NCI-H2029 (cell line): Measurements from ENCODE around the gene GNAZ.
A peak's percentile ranks its signal among the peaks of the same experiment; 100 is the strongest.
"Not testable (repeated sequence)": the region's sequence is repeated elsewhere in the genome, so short reads cannot be mapped to it uniquely, and the experiment has no call there.

Source experiments
- DNase-seq: peaks from one replicate; lab custom pipeline; 2025; lab: John Stamatoyannopoulos, UW

GNAZ gene

GRCh38 chr22:23133922-23134321, 63.6 kb downstream of the GNAZ start:
- DNase-seq, result no peak

GRCh38 chr22:23136991-23137390, 66.7 kb downstream of the GNAZ start:
- not testable (repeated sequence) for DNase-seq

GRCh38 chr22:23137468-23137867, 67.1 kb downstream of the GNAZ start:
- no peak for DNase-seq

- peak; percentile 25 for DNase-seq
Measured at GRCh38 chr22:23137905-23138561, 67.7 kb downstream of the GNAZ start.

GRCh38 chr22:23138584-23139435, 68.5 kb downstream of the GNAZ start:
- DNase-seq, result no peak

GRCh38 chr22:23140385-23140784, 70.1 kb downstream of the GNAZ start:
- DNase-seq, result no peak

GRCh38 chr22:23142546-23143105, 72.3 kb downstream of the GNAZ start:
- no peak for DNase-seq

GRCh38 chr22:23143119-23143518, 72.8 kb downstream of the GNAZ start:
- no peak for DNase-seq

- DNase-seq, result no peak
Measured at GRCh38 chr22:23144432-23144831, 74.1 kb downstream of the GNAZ start.

- DNase-seq, result peak; percentile 99
Measured at GRCh38 chr22:23144932-23145877, 74.9 kb downstream of the GNAZ start, which contains the start of gene RAB36. Gene RAB36, plus strand, starts transcription at chr22:23145477. Its CDS starts 1,140 bp downstream, at chr22:23146617.

- no peak for DNase-seq
Measured at GRCh38 chr22:23145878-23146470, 75.7 kb downstream of the GNAZ start.

- no peak for DNase-seq
Measured at GRCh38 chr22:23146478-23147205, 76.3 kb downstream of the GNAZ start.

- DNase-seq, result peak; percentile 91
Measured at GRCh38 chr22:23147617-23148387, 77.5 kb downstream of the GNAZ start.

GRCh38 chr22:23149743-23150238, 79.5 kb downstream of the GNAZ start:
- DNase-seq, result no peak

GRCh38 chr22:23150762-23151161, 80.4 kb downstream of the GNAZ start:
- no peak for DNase-seq

GRCh38 chr22:23151827-23152226, 81.5 kb downstream of the GNAZ start:
- no peak for DNase-seq

- DNase-seq, result no peak
Measured at GRCh38 chr22:23152238-23153114, 82.2 kb downstream of the GNAZ start.

GRCh38 chr22:23153994-23154393, 83.7 kb downstream of the GNAZ start:
- DNase-seq, result no peak

- DNase-seq, result no peak
Measured at GRCh38 chr22:23154461-23154860, 84.1 kb downstream of the GNAZ start.
